Fibroblast of villous mesenchyme (primary cell): ENCODE measurements around the gene SLC12A2. TPM values are rescaled to one million over a fixed set of nuclear protein-coding genes. Genes with fewer than 3 reads are reported as not detected.

Experiments
- DNase-seq: peaks from one replicate; pipeline ENCODE4 v3.0.0-alpha.2; 2010; ENCODE audit warnings: low read depth
- H3K4me3 ChIP-seq: 2 replicates; pipeline ENCODE4 v1.5.1; 2011; ENCODE audit warnings: low read depth, mild to moderate bottlenecking, low read length
- CTCF ChIP-seq: IDR thresholded peaks from 2 replicates; pipeline ENCODE4 v1.5.1; 2012; ENCODE audit warnings: low read depth, mild to moderate bottlenecking, low read length; ENCODE audit not compliant: insufficient read depth
- total RNA-seq: library from RNA; depleted of rRNA; stranded (reverse); fragments of >200 nt; gene quantifications from 2 replicates; pipeline ENCODE4 v1.2.3, GENCODE V29; 2012

SLC12A2 gene
- total RNA-seq, 1 donor: 37.1 TPM

GRCh38 chr5:128197896-128198522 lies 114.4 kb downstream of the SLC12A2 start:
- H3K4me3 ChIP-seq: no peak overlapping the region
- DNase-seq: no peak
- no peak for TF ChIP-seq CTCF

GRCh38 chr5:128199104-128199503 lies 115.5 kb downstream of the SLC12A2 start:
- no peak overlapping the region for H3K4me3 ChIP-seq
- DNase-seq: peak; percentile 47
- TF ChIP-seq CTCF: no peak

- no peak for TF ChIP-seq CTCF
- no peak overlapping the region for H3K4me3 ChIP-seq
Measured at GRCh38 chr5:128199611-128200010, 116.0 kb downstream of the SLC12A2 start.

GRCh38 chr5:128201065-128201926 lies 117.7 kb downstream of the SLC12A2 start:
- peak; percentile 64 for DNase-seq
- TF ChIP-seq CTCF: peak; percentile 87
- H3K4me3 ChIP-seq: peak overlapping the region; percentile 19

More at GRCh38 chr5:128199611-128200010, 116.0 kb downstream of the SLC12A2 start:
- DNase-seq: no peak

- DNase-seq: no peak
- no peak for TF ChIP-seq CTCF
- H3K4me3 ChIP-seq: no peak overlapping the region
Measured at GRCh38 chr5:128202320-128202719, 118.8 kb downstream of the SLC12A2 start.

GRCh38 chr5:128208436-128208835 lies 124.9 kb downstream of the SLC12A2 start:
- no peak overlapping the region for H3K4me3 ChIP-seq
- DNase-seq: no peak
- no peak for TF ChIP-seq CTCF
